Measurements from ENCODE around the gene PTPN14.

DNA sequence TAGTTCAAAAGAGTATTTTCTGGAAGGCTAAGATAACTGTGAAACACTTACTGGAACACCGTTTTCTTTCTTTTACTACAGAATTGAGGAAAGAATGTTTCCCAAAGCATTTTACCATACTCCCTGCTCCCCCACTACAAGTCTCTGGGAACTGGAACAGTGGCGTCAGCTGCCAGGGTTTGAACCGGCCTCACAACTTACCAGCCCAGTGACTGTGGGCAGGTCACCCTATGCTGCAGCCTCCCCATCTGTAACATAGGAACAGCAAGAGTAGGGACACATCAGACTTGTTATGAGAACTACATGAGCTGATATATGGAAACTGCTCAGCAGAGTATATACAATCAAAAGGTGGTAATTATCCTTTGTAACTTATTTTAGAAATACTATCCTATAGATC, 91.5 kb downstream of the PTPN14 start:
- TF ChIP-seq CTCF (IDR thresholded peaks at IDR 0.05), result no peak
- no peak for TF ChIP-seq POLR2A (IDR thresholded peaks at IDR 0.05)

Measured in lower leg skin (tissue), 3 donors.